A673 (cell line): Measurements from ENCODE around the gene DAW1. TPM values are rescaled to one million over a fixed set of nuclear protein-coding genes. Genes with fewer than 3 reads are reported as not detected.

Experiments
- BruUV-seq: library from RNA; stranded (reverse); fragments of 400-500 nt; replicated peaks from 2 replicates; lab custom pipeline; 2021; lab: Mats Ljungman, UMichigan
- CTCF ChIA-PET: fragments of 300-600 bp; sonication (Branson Sonifier 250); formaldehyde crosslinking; loops from one replicate; lab custom pipeline; 2022; ENCODE audit warnings: antibody characterized with exemption; lab: Charles Lee
- POLR2A ChIA-PET: fragments of 300-600 bp; sonication (Branson Sonifier 250); formaldehyde crosslinking; loops from one replicate; lab custom pipeline; 2022; ENCODE audit warnings: antibody characterized with exemption; ENCODE audit not compliant: low non-redundant PET; lab: Charles Lee
- DNase-seq: peaks from one replicate; pipeline ENCODE4 v3.0.0-alpha.2; 2015; ENCODE audit warnings: low spot score
- H3K27ac ChIP-seq: fragments of 200-600 bp; sonication (generic); 2 replicates; pipeline ENCODE4 v1.5.1; 2016; ENCODE audit warnings: mixed run types, low read depth, mild to moderate bottlenecking, mixed read lengths, antibody characterized with exemption, low read length; ENCODE audit not compliant: poor library complexity, severe bottlenecking
- H3K27me3 ChIP-seq: fragments of 200-600 bp; sonication (generic); replicated peaks from 2 replicates; pipeline ENCODE4 v1.6.1; 2017; ENCODE audit warnings: mixed run types, low read depth, mild to moderate bottlenecking, mixed read lengths, antibody characterized with exemption, low read length; ENCODE audit not compliant: insufficient read depth, poor library complexity
- H3K36me3 ChIP-seq: fragments of 200-600 bp; sonication (generic); 2 replicates; pipeline ENCODE4 v1.6.1; 2016; ENCODE audit warnings: mixed run types, mild to moderate bottlenecking, mixed read lengths, antibody characterized with exemption, low read length; ENCODE audit not compliant: insufficient read depth, poor library complexity, severe bottlenecking
- H3K4me1 ChIP-seq: fragments of 200-600 bp; sonication (generic); 2 replicates; pipeline ENCODE4 v1.6.1; 2017; ENCODE audit warnings: mixed run types, mild to moderate bottlenecking, mixed read lengths, antibody characterized with exemption, low read length; ENCODE audit not compliant: insufficient read depth, poor library complexity, severe bottlenecking
- H3K4me3 ChIP-seq: fragments of 200-600 bp; sonication (generic); 2 replicates; pipeline ENCODE4 v1.5.1; 2016; ENCODE audit warnings: low read depth, mixed run types, mild to moderate bottlenecking, mixed read lengths, low read length; ENCODE audit not compliant: poor library complexity, severe bottlenecking
- H3K9me3 ChIP-seq: fragments of 200-600 bp; sonication (generic); 2 replicates; pipeline ENCODE4 v1.6.1; 2016; ENCODE audit warnings: mixed run types, low read depth, mild to moderate bottlenecking, mixed read lengths, antibody characterized with exemption, low read length; ENCODE audit not compliant: poor library complexity, severe bottlenecking
- EZH2 ChIP-seq: fragments of 200-600 bp; sonication (generic); IDR thresholded peaks from 2 replicates; pipeline ENCODE4 v1.6.1; 2017; ENCODE audit warnings: borderline replicate concordance, low read depth, mild to moderate bottlenecking, mixed read lengths, antibody characterized with exemption, low read length; ENCODE audit not compliant: poor library complexity, severe bottlenecking
- intact Hi-C: fragments of 100-400 bp; cut with micrococcal nuclease; formaldehyde crosslinking; loops from one replicate; pipeline ENCODE4 v1.10.0; 2022; ENCODE audit not compliant: unreplicated experiment
- total RNA-seq: library from RNA; stranded (reverse); gene quantifications from 2 replicates; pipeline ENCODE4 v1.2.3, GENCODE V29; 2021
- TF ChIP-seq, protein P1 (sequence below): fragments of 300-800, 200-600 bp; sonication (generic); conservative IDR thresholded peaks from 2 replicates; pipeline ENCODE4 v1.5.1; 2017; ENCODE audit warnings: low read depth, mild to moderate bottlenecking, antibody characterized with exemption, low read length, moderate library complexity, mixed read lengths

DAW1 gene
- total RNA-seq, 1 experiment from 2014 or later = 1.2 TPM

DNA sequence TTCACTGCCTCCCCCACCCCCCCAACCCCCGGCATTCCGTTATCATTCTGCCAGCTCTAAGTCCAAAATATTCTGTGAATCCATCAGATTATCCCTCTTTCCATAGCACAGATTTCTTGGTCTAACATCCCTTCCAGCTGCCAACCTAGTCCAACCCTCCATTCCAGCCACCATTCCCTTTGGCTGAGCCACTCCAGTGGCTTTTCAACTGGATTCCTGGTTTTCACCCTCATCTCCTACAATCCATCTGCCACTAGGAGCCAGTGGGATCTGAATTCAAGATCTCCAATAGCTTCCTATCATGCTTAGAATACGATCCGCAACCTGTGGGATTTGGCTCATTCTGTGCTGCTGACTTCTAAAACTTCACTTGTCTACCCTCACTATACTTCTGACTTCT lies 1.2 kb downstream of the DAW1 start:
- DNase-seq = no peak
- TF ChIP-seq, protein P1, sequence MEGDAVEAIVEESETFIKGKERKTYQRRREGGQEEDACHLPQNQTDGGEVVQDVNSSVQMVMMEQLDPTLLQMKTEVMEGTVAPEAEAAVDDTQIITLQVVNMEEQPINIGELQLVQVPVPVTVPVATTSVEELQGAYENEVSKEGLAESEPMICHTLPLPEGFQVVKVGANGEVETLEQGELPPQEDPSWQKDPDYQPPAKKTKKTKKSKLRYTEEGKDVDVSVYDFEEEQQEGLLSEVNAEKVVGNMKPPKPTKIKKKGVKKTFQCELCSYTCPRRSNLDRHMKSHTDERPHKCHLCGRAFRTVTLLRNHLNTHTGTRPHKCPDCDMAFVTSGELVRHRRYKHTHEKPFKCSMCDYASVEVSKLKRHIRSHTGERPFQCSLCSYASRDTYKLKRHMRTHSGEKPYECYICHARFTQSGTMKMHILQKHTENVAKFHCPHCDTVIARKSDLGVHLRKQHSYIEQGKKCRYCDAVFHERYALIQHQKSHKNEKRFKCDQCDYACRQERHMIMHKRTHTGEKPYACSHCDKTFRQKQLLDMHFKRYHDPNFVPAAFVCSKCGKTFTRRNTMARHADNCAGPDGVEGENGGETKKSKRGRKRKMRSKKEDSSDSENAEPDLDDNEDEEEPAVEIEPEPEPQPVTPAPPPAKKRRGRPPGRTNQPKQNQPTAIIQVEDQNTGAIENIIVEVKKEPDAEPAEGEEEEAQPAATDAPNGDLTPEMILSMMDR = no peak
- no peak for TF ChIP-seq EZH2
- no peaks in the 10 kb centered on the region for H3K36me3 ChIP-seq
- intact Hi-C loops = no loop called here
- H3K27ac ChIP-seq = no peak overlapping the region
- no peaks in the 10 kb centered on the region for H3K27me3 ChIP-seq
- no peaks in the 10 kb centered on the region for H3K9me3 ChIP-seq
- ChIA-PET CTCF (interaction anchor here (3.2 kb wide), 1 partner anchor 10 kb away, joined by 13 read pairs; no protein-coding TSS in a partner anchor), POLR2A (no interaction called here)
- no peaks in the 10 kb centered on the region for H3K4me1 ChIP-seq
- no peak overlapping the region for H3K4me3 ChIP-seq
- no TSS peak for BruUV-seq

- TF ChIP-seq EZH2 = no peak
- TF ChIP-seq, protein P1 = no peak
Observed at GRCh38 chr2:227876300-227876801, 4.9 kb downstream of the DAW1 start.

DNA sequence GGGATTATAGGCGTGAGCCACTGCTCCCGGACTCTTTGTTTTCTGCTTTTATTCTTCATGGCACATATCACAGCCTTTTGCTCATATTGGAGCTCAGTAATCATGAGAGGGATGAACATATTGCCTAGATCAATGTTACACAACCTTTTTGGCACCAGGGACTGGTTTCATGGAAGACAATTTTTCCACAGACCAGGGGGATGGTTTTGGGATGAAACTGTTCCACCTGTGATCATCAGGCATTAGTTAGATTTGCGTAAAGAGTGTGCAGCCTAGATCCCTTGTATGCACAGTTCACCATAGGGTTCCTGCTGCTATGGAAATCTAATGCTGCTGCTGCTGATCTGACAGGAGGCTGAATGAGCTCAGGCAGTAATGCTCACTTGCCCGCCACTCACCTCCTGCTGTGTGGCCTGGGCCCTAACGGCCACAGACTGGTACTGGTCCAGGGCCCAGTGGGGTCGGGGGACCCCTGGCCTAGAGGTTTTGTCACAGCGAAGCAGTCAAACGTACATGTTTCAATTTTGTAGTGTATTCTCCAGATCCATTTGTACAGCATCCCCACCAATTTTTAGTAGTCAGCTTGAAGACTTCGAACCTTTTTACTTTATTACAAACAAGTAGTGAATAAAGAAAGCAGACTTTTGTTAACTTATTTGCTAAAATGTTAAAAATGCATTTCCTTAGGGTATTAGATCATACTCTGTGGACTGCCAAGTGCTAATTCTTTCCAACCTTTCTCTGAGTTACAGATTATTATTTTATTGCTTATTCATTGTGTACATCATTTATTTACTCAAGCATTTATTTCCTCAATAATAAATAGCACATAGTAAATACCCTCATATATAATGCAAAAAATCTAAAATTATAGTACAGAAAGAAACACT lies 6.2 kb downstream of the DAW1 start:
- no peaks in the 10 kb centered on the region for H3K9me3 ChIP-seq
- no TSS peak for BruUV-seq
- POLR2A ChIA-PET = no interaction called here

More at GRCh38 chr2:227876300-227876801, 4.9 kb downstream of the DAW1 start:
- Histone ChIP-seq H3K36me3 (no peaks in the 10 kb centered on the region), H3K27ac (no peak overlapping the region), H3K27me3 (no peaks in the 10 kb centered on the region), H3K4me3 (no peak overlapping the region), H3K9me3 (no peaks in the 10 kb centered on the region), H3K4me1 (no peaks in the 10 kb centered on the region)
- no peak for DNase-seq
- no TSS peak for BruUV-seq
- ChIA-PET CTCF (no interaction called here), POLR2A (no interaction called here)
- intact Hi-C loops = no loop called here

More for the DNA sequence above, 6.2 kb downstream of the DAW1 start:
- no peak for DNase-seq
- H3K4me1 ChIP-seq = no peaks in the 10 kb centered on the region
- H3K36me3 ChIP-seq = no peaks in the 10 kb centered on the region
- intact Hi-C loops = loop anchor here (1.0 kb wide), 1 partner anchor 222 kb away; no protein-coding TSS in a partner anchor
- H3K27me3 ChIP-seq = no peaks in the 10 kb centered on the region
- TF ChIP-seq EZH2 = no peak
- TF ChIP-seq, protein P1 = no peak
- CTCF ChIA-PET = interaction anchor here (0.5 kb wide), 1 partner anchor 8 kb away, joined by 6 read pairs; no protein-coding TSS in a partner anchor
- H3K4me3 ChIP-seq = no peak overlapping the region
- no peak overlapping the region for H3K27ac ChIP-seq
